Esophagus muscularis mucosa (tissue), 4 donors: Measurements from ENCODE around the gene APH1B. TPM values are rescaled to one million over a fixed set of nuclear protein-coding genes. Genes with fewer than 3 reads are reported as not detected.

ENCODE experiments used
- DNase-seq: peaks from one replicate; pipeline ENCODE4 v3.0.0-alpha.2; 2017; ENCODE audit errors: extremely low spot score
- H3K27ac ChIP-seq, 4 donors: fragments of 200-600 bp; sonication (generic); replicated peaks in 1 of 4; 1 replicate in 3 of 4; 2 replicates in 1 of 4; pipeline ENCODE4 v1.5.1; 2016 to 2019; ENCODE audit warnings: mild to moderate bottlenecking in 1 of 4
- H3K27me3 ChIP-seq, 4 donors: fragments of 200-600 bp; sonication (generic); one replicate each; pipeline versions ENCODE4 v1.5.1 to v1.6.0; 2016 to 2019
- H3K36me3 ChIP-seq, 4 donors: fragments of 200-600 bp; sonication (generic); one replicate each; pipeline ENCODE4 v1.5.1; 2016 to 2019
- H3K4me1 ChIP-seq, 4 donors: fragments of 200-600 bp; sonication (generic); one replicate each; pipeline ENCODE4 v1.5.1; 2016 to 2019
- H3K4me3 ChIP-seq, 4 donors: fragments of 200-600 bp; sonication (generic); 1 replicate in 2 of 4; 2 replicates in 2 of 4; pipeline ENCODE4 v1.5.1; 2016 to 2019; ENCODE audit warnings: mild to moderate bottlenecking in 4 of 4, moderate library complexity in 1 of 4
- H3K9me3 ChIP-seq, 4 donors: fragments of 200-600 bp; sonication (generic); 1 replicate in 3 of 4; 2 replicates in 1 of 4; pipeline ENCODE4 v1.5.1; 2016 to 2019
- EP300 ChIP-seq: sonication (generic); formaldehyde crosslinking; IDR thresholded peaks from one replicate; pipeline ENCODE4 v1.6.1; 2017; ENCODE audit warnings: antibody characterized with exemption
- POLR2A ChIP-seq: fragments of 450-650 bp; IDR thresholded peaks from one replicate; pipeline ENCODE4 v1.6.1; 2017; ENCODE audit warnings: antibody characterized with exemption, moderate library complexity, mild to moderate bottlenecking, low read depth
- POLR2AphosphoS5 ChIP-seq, 2 donors: sonication (generic); formaldehyde crosslinking; IDR thresholded peaks; one replicate each; pipeline ENCODE4 v1.6.1; 2017; ENCODE audit warnings: antibody characterized with exemption in 2 of 2
- WGBS: methylation state at CpG from one replicate; pipeline ENCODE4 v1.1.5; 2018; 5-methylcytosine and 5-hydroxymethylcytosine counted together
- intact Hi-C: fragments of 100-400 bp; cut with DNase I; formaldehyde crosslinking; loops from one replicate; pipeline ENCODE4 v1.15.1; 2023
- total RNA-seq, 4 donors: library from RNA; depleted of rRNA; stranded (reverse); fragments of >200 nt; gene quantifications; one replicate each; pipeline versions ENCODE4 v1.1.0 to v1.2.1, GENCODE V29; 2016
- TF ChIP-seq, protein P1 (sequence below), 3 experiments: fragments of 200-600 bp in 2 of 3; fragments of 450-650 bp in 1 of 3; sonication (generic) in 2 of 3; IDR thresholded peaks; one replicate each; pipeline ENCODE4 v1.5.1; 2017 to 2019; ENCODE audit warnings: antibody characterized with exemption in 3 of 3, mild to moderate bottlenecking in 2 of 3, moderate library complexity in 1 of 3

Gene APH1B
- total RNA-seq, 4 donors from 2014 or later: 7.5 to 9.4 (median 8.9) TPM

- WGBS: 80% methylated on average over 2 of the region's 2 CpGs
- H3K4me1 ChIP-seq: peaks cover 8 to 21% (median 18%) of the 10 kb centered on the region in 4 donors
- H3K27ac ChIP-seq: no peak overlapping the region
- H3K36me3 ChIP-seq: peaks cover 0 to 23% (median 9%) of the 10 kb centered on the region in 4 donors
- intact Hi-C loops: no loop called here
- TF ChIP-seq, protein P1, sequence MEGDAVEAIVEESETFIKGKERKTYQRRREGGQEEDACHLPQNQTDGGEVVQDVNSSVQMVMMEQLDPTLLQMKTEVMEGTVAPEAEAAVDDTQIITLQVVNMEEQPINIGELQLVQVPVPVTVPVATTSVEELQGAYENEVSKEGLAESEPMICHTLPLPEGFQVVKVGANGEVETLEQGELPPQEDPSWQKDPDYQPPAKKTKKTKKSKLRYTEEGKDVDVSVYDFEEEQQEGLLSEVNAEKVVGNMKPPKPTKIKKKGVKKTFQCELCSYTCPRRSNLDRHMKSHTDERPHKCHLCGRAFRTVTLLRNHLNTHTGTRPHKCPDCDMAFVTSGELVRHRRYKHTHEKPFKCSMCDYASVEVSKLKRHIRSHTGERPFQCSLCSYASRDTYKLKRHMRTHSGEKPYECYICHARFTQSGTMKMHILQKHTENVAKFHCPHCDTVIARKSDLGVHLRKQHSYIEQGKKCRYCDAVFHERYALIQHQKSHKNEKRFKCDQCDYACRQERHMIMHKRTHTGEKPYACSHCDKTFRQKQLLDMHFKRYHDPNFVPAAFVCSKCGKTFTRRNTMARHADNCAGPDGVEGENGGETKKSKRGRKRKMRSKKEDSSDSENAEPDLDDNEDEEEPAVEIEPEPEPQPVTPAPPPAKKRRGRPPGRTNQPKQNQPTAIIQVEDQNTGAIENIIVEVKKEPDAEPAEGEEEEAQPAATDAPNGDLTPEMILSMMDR (IDR thresholded peaks at IDR 0.05): no peak
- TF ChIP-seq EP300 (no peak), POLR2AphosphoS5 (IDR thresholded peaks at IDR 0.05) (no peak), POLR2A (no peak)
- no peaks in the 10 kb centered on the region for H3K27me3 ChIP-seq
- no peak overlapping the region for H3K4me3 ChIP-seq
- no peaks in the 10 kb centered on the region for H3K9me3 ChIP-seq
- no peak for DNase-seq
Observed at GRCh38 chr15:63251701-63252100, 25.7 kb upstream of the APH1B start.

DNA sequence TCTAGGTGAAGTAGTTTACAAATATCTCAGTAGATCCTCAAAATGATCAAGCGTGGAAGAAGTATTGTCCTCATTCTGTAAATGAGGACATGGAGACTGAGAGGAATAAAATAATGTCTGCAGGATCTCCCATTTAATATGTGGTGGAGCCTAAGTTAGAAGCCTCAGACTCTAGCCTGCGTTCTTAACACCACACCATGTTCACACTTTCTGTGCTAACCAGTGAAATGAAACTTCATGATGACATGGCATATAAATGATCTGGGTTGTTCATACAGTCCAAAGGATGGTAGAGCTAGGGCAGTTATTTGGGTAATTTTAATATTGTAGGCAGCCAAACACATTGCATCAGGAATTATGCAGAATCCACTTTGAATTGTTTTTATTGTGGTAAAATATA is 25.1 kb upstream of the APH1B start:
- no peak overlapping the region for H3K27ac ChIP-seq
- peaks cover 0 to 23% (median 9%) of the 10 kb centered on the region in 4 donors for H3K36me3 ChIP-seq
- no peaks in the 10 kb centered on the region for H3K9me3 ChIP-seq
- DNase-seq: no peak
- 97% methylated on average over 2 of the region's 2 CpGs for WGBS
- no peak overlapping the region for H3K4me3 ChIP-seq
- intact Hi-C loops: no loop called here
- peaks cover 6 to 17% (median 13%) of the 10 kb centered on the region in 4 donors for H3K4me1 ChIP-seq
- H3K27me3 ChIP-seq: no peaks in the 10 kb centered on the region
- no peak for TF ChIP-seq POLR2AphosphoS5 (IDR thresholded peaks at IDR 0.05)
- no peak for TF ChIP-seq EP300
- TF ChIP-seq, protein P1 (IDR thresholded peaks at IDR 0.05): no peak
- no peak for TF ChIP-seq POLR2A

DNA sequence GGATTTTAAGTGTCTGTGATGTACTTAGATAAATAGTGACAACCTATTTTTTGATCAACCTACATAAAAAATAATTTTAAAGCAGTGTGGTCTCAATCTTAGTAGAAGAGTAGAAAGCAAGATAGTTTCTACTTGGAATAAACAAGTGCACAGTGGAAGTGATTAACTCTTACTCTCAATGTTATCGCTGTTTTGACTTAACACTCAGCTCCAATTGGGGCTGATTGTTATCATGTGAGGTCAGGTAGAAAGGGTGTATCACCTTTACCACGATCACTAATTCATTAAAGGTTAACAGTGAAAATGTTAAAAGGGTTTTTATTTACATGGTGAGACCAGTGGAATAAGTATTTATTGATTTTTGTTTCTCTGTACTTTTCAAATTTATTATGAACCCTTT is 22.4 kb upstream of the APH1B start:
- Histone ChIP-seq H3K36me3 (peaks cover 0 to 42% (median 20%) of the 10 kb centered on the region in 4 donors), H3K27me3 (no peaks in the 10 kb centered on the region), H3K27ac (no peak overlapping the region), H3K4me3 (no peak overlapping the region), H3K4me1 (peaks cover 0 to 9% (median 4%) of the 10 kb centered on the region in 4 donors), H3K9me3 (no peaks in the 10 kb centered on the region)
- no peak for DNase-seq
- TF ChIP-seq POLR2AphosphoS5 (IDR thresholded peaks at IDR 0.05): no peak
- no peak for TF ChIP-seq EP300
- TF ChIP-seq, protein P1 (IDR thresholded peaks at IDR 0.05): no peak
- no peak for TF ChIP-seq POLR2A
- intact Hi-C loops: no loop called here
- WGBS: 91% methylated on average over 2 of the region's 2 CpGs

GRCh38 chr15:63255489-63255990 is 21.9 kb upstream of the APH1B start:
- DNase-seq: no peak
- no peak overlapping the region for H3K4me3 ChIP-seq
- H3K36me3 ChIP-seq: peaks cover 0 to 42% (median 20%) of the 10 kb centered on the region in 4 donors
- TF ChIP-seq, protein P1 (IDR thresholded peaks at IDR 0.05): no peak
- peaks cover 0 to 9% (median 4%) of the 10 kb centered on the region in 4 donors for H3K4me1 ChIP-seq
- H3K27me3 ChIP-seq: no peaks in the 10 kb centered on the region
- H3K9me3 ChIP-seq: no peaks in the 10 kb centered on the region
- H3K27ac ChIP-seq: peak overlapping the region in 1 of 4 donors; percentile 5
- intact Hi-C loops: no loop called here
- 84% methylated on average over 1 of the region's 1 CpG for WGBS
